Lower leg skin (tissue), 4 donors: Measurements from ENCODE around the gene FGGY. TPM values are rescaled to one million over a fixed set of nuclear protein-coding genes. Genes with fewer than 3 reads are reported as not detected.
"Not testable (repeated sequence)": the region's sequence is repeated elsewhere in the genome, so short reads cannot be mapped to it uniquely, and the experiment has no call there.

Source experiments
- DNase-seq, 2 donors: peaks; one replicate each; pipeline ENCODE4 v3.0.0-alpha.2; 2019; ENCODE audit warnings: low spot score in 2 of 2
- H3K4me3 ChIP-seq: fragments of 200-600 bp; sonication (generic); 2 replicates; pipeline ENCODE4 v1.5.1; 2017; ENCODE audit warnings: mild to moderate bottlenecking, low read depth; ENCODE audit not compliant: poor library complexity, severe bottlenecking
- POLR2A ChIP-seq, 2 donors: fragments of 450-650 bp; IDR thresholded peaks; one replicate each; pipeline ENCODE4 v1.6.1; 2016 to 2017; ENCODE audit warnings: antibody characterized with exemption in 2 of 2, mild to moderate bottlenecking in 1 of 2, moderate library complexity in 1 of 2
- WGBS, 2 donors: methylation state at CpG; one replicate each; pipeline ENCODE4 v1.1.5; 2018; 5-methylcytosine and 5-hydroxymethylcytosine counted together
- intact Hi-C: fragments of 100-400 bp; cut with DNase I; formaldehyde crosslinking; loops from one replicate; pipeline ENCODE4 v1.15.0; 2023; ENCODE audit warnings: low total_unique reads
- total RNA-seq, 4 donors: library from RNA; depleted of rRNA; stranded (reverse); fragments of >200 nt; gene quantifications; one replicate each; pipeline ENCODE4 v1.1.0, GENCODE V29; 2016
- TF ChIP-seq, protein P1 (sequence below), 3 donors: fragments of 450-650 bp; IDR thresholded peaks; one replicate each; pipeline ENCODE4 v1.5.1; 2016; ENCODE audit warnings: antibody characterized with exemption in 3 of 3, mild to moderate bottlenecking in 3 of 3, moderate library complexity in 2 of 3

The FGGY gene
- total RNA-seq, 4 donors from 2014 or later = 10.0 to 29.5 (median 17.5) TPM

GRCh38 chr1:59731591-59731990 is 434.7 kb downstream of the FGGY start:
- peak in 1 of 2 donors; percentile 3 for DNase-seq
- no peak overlapping the region for H3K4me3 ChIP-seq
- no peak for TF ChIP-seq POLR2A (IDR thresholded peaks at IDR 0.05)
- TF ChIP-seq, protein P1, sequence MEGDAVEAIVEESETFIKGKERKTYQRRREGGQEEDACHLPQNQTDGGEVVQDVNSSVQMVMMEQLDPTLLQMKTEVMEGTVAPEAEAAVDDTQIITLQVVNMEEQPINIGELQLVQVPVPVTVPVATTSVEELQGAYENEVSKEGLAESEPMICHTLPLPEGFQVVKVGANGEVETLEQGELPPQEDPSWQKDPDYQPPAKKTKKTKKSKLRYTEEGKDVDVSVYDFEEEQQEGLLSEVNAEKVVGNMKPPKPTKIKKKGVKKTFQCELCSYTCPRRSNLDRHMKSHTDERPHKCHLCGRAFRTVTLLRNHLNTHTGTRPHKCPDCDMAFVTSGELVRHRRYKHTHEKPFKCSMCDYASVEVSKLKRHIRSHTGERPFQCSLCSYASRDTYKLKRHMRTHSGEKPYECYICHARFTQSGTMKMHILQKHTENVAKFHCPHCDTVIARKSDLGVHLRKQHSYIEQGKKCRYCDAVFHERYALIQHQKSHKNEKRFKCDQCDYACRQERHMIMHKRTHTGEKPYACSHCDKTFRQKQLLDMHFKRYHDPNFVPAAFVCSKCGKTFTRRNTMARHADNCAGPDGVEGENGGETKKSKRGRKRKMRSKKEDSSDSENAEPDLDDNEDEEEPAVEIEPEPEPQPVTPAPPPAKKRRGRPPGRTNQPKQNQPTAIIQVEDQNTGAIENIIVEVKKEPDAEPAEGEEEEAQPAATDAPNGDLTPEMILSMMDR (IDR thresholded peaks at IDR 0.05) = no peak
- intact Hi-C loops = no loop called here
- 91 to 94% methylated on average over 1 of the region's 1 CpG for WGBS, 2 donors

GRCh38 chr1:59732214-59732955 is 435.5 kb downstream of the FGGY start:
- H3K4me3 ChIP-seq = no peak overlapping the region
- DNase-seq = peak in 1 of 2 donors; percentile 56
- TF ChIP-seq POLR2A (IDR thresholded peaks at IDR 0.05) = no peak
- TF ChIP-seq, protein P1 (IDR thresholded peaks at IDR 0.05) = no peak
- intact Hi-C loops = no loop called here
- WGBS, 2 donors = 90 to 91% methylated on average over 10 of the region's 10 CpGs

DNA sequence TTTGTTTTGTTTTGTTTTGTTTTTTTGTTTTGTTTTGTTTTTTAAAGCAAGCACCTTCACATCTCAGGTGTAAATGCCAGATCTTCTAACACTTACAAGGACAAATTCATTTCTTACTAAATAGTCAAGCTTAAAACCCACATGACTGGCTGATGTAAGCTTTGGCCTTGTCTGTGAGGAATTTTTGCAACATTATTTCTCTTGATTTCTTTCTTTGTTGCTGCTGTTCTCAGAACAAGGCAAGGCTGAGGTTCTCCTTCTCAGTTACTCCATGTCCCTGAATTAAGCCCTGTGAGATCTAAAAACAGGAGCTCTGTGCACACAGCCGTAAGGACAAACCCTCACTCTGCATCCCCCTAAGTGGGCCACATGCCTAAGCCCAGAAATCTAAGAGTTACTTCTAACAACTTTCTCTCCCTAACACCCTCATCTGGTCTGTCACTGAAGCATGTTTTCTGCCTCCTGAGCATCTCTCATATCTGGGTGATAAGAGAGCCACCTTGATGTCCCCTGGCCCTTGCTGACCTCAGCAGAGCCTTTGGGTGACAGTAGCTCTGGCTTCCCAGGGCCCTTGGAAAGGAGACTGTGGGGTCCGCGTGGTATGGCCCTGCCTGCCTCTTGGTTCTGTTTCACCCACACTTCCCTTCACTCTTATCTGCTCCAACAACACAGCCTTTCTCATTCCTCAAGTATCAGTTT is 436.7 kb downstream of the FGGY start:
- 91 to 92% methylated on average over 3 of the region's 3 CpGs for WGBS, 2 donors
- intact Hi-C loops = no loop called here
- TF ChIP-seq POLR2A (IDR thresholded peaks at IDR 0.05) = no peak
- TF ChIP-seq, protein P1 (IDR thresholded peaks at IDR 0.05) = no peak
- no peak overlapping the region for H3K4me3 ChIP-seq
- DNase-seq = peak in 1 of 2 donors; percentile 70

GRCh38 chr1:59735927-59736326 is 439.0 kb downstream of the FGGY start:
- peak in 1 of 2 donors; percentile 8 for DNase-seq
- WGBS, 2 donors = 83 to 96% methylated on average over 3 of the region's 3 CpGs
- intact Hi-C loops = not testable (repeated sequence)

DNA sequence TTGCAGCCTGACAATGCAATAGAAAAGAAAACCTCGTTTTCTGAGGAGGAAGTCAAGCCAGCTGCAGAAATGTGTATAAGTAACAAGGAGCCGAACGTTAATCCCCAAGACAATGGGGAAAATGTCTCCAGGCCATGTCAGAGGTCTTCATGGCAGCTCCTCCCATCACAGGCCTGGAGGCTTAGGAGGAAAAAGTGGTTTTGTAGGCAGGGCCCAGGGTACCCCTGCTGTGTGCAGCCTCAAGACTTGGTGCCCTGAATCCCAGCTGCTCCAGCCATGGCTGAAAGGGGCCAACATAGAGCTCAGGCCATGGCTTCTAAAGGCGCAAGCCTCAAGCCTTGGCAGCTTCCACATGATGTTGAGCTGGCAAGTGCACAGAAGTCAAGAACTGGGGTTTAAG is 439.9 kb downstream of the FGGY start:
- no peak overlapping the region for H3K4me3 ChIP-seq
- intact Hi-C loops = no loop called here
- TF ChIP-seq, protein P1 (IDR thresholded peaks at IDR 0.05) = no peak
- TF ChIP-seq POLR2A (IDR thresholded peaks at IDR 0.05) = no peak
- DNase-seq = peak in 1 of 2 donors; percentile 39
- WGBS, 2 donors = 96 to 97% methylated on average over 4 of the region's 4 CpGs

More at GRCh38 chr1:59735927-59736326, 439.0 kb downstream of the FGGY start:
- H3K4me3 ChIP-seq = not testable (repeated sequence)

GRCh38 chr1:59737638-59738037 is 440.7 kb downstream of the FGGY start:
- intact Hi-C loops = no loop called here
- 83 to 93% methylated on average over 5 of the region's 5 CpGs for WGBS, 2 donors
- no peak for TF ChIP-seq POLR2A (IDR thresholded peaks at IDR 0.05)
- TF ChIP-seq, protein P1 (IDR thresholded peaks at IDR 0.05) = no peak

More at GRCh38 chr1:59737638-59738037, 440.7 kb downstream of the FGGY start:
- no peak overlapping the region for H3K4me3 ChIP-seq
- peak in 1 of 2 donors; percentile 3 for DNase-seq
